SK-N-SH (cell line): ENCODE measurements around the gene CCDC167.

Experiments used
- CHD2 ChIP-seq: fragments of 150-350 bp; IDR thresholded peaks from 2 replicates; pipeline ENCODE4 v1.6.1; 2018; ENCODE audit warnings: low read length; ENCODE audit not compliant: partially characterized antibody
- CTCF ChIP-seq: fragments of 200-600 bp; sonication (generic); IDR thresholded peaks from 2 replicates; pipeline ENCODE4 v1.6.1; 2017; ENCODE audit warnings: antibody characterized with exemption, mild to moderate bottlenecking, moderate library complexity
- EP300 ChIP-seq, 2 experiments: IDR thresholded peaks; 2 replicates each; pipeline versions ENCODE4 v1.4.0 to v1.6.1; 2012; ENCODE audit warnings: borderline replicate concordance in 1 of 2, low read depth in 1 of 2, low read length in 1 of 2
- FOXJ3 ChIP-seq: sonication (generic); formaldehyde crosslinking; IDR thresholded peaks from 2 replicates; pipeline ENCODE4 v1.5.1; 2020; ENCODE audit warnings: mild to moderate bottlenecking, missing genetic modification reagents
- GABPA ChIP-seq: IDR thresholded peaks from 2 replicates; pipeline ENCODE4 v1.4.0; 2012; ENCODE audit warnings: low read depth, mild to moderate bottlenecking
- GATA2 ChIP-seq: sonication (generic); formaldehyde crosslinking; IDR thresholded peaks from 2 replicates; pipeline ENCODE4 v1.5.0; 2020; ENCODE audit warnings: mild to moderate bottlenecking, missing genetic modification reagents
- POLR2AphosphoS5 ChIP-seq: IDR thresholded peaks from 2 replicates; pipeline ENCODE4 v1.6.1; 2012; ENCODE audit warnings: low read depth, low read length

GRCh38 chr6:37543361-37543760 lies 43.7 kb upstream of the CCDC167 start:
- TF ChIP-seq GABPA (no peak), GATA2 (CRISPR knock-in tag) (no peak), CTCF (no peak), EP300 (IDR thresholded peaks at IDR 0.05; ENCODE audit: borderline replicate concordance in 1 of 2, low read depth in 1 of 2, low read length in 1 of 2) (no peak), CHD2 (no peak), FOXJ3 (CRISPR knock-in tag) (no peak), POLR2AphosphoS5 (no peak)
